AG04449 (cell line): ENCODE results near the gene ENOX2.
A peak's percentile ranks its signal among the peaks of the same experiment; 100 is the strongest.

Source experiments
- CTCF ChIA-PET: fragments of 350-600 bp; formaldehyde crosslinking; extraction: SDS; loops from one replicate; lab custom pipeline; 2021; ENCODE audit warnings: antibody characterized with exemption; lab: Yijun Ruan, JAX
- POLR2A ChIA-PET: fragments of 400-600, 350-600 bp; formaldehyde crosslinking; extraction: SDS; loops from one replicate; lab custom pipeline; 2020; ENCODE audit warnings: antibody characterized with exemption, inconsistent platforms; lab: Yijun Ruan, JAX
- DNase-seq: peaks from one replicate; pipeline ENCODE4 v3.0.0-alpha.2; 2010; ENCODE audit warnings: low read depth, low spot score
- H3K4me3 ChIP-seq: 2 replicates; pipeline ENCODE4 v1.5.1; 2011; ENCODE audit warnings: low read depth, mild to moderate bottlenecking, control low read depth, low read length
- CTCF ChIP-seq: IDR thresholded peaks from one replicate; pipeline ENCODE4 v1.5.1; 2011; ENCODE audit warnings: mild to moderate bottlenecking, moderate library complexity, low read length, control low read depth, inconsistent platforms; ENCODE audit not compliant: insufficient read depth; ENCODE audit errors: missing control alignments

The ENOX2 gene

DNA sequence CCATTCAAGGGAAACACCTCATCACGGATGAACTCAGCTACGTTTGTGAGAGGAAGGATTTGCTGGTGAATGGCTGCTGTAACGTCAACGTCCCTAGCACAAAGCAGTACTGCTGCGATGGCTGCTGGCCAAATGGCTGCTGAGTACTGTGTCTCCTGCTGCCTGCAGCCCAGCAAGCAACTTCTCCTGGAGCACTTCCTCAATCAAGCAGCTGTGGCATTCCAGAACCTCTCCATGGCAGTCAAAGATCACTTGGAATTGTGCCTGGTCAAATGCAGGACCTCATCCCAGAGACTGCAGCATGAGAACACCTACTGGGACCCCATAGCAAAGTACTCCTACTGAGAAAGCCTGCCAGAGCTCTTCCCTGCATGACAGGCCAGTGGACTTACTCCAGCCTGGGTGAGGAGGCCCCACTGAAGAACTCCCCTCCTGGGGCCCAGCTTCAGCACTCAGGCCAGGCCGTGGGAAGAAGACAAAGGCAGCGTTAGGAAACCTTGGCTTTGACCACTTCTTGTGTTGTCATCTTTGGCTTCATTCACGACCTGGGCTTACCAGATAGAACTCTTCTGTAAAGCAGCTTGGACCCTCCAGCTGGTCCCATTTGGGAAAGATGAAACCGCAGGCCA is 256.9 kb downstream of the ENOX2 start:
- ChIA-PET CTCF (no interaction called here), POLR2A (no interaction called here)
- TF ChIP-seq CTCF: no peak
- no peak for DNase-seq
- no peak overlapping the region for H3K4me3 ChIP-seq

- no peak for TF ChIP-seq CTCF
- POLR2A ChIA-PET: no interaction called here
- peak; percentile 0 for DNase-seq
- CTCF ChIA-PET: interaction anchor here (1.5 kb wide), 1 partner anchor 279 kb away, joined by 6 read pairs; no protein-coding TSS in a partner anchor
- no peak overlapping the region for H3K4me3 ChIP-seq
These were observed 265.4 kb downstream of the ENOX2 start for GRCh38 chrX:130637591-130637990.

DNA sequence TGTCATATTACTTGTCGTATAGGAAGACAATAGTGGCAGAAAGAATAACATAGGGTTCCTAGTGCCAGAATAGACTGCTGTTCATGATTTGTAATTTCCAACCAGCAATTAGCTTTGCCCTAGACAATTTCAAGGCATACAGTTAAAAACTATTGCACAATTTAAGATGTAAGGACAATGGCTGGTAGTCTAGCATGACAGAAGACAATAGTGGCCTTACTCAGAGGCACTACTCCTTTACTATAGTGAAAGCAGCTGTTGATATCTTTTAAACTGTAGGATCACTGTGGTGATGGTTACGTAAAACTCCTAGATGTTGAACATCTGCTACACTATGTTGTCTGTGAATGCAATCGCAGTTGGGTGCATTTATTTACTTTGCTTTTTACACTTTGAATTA is 266.7 kb downstream of the ENOX2 start:
- TF ChIP-seq CTCF: no peak
- no peak overlapping the region for H3K4me3 ChIP-seq
- ChIA-PET POLR2A (no interaction called here), CTCF (interaction anchor here (1.5 kb wide), 1 partner anchor 280 kb away, joined by 6 read pairs; no protein-coding TSS in a partner anchor)
- no peak for DNase-seq

DNA sequence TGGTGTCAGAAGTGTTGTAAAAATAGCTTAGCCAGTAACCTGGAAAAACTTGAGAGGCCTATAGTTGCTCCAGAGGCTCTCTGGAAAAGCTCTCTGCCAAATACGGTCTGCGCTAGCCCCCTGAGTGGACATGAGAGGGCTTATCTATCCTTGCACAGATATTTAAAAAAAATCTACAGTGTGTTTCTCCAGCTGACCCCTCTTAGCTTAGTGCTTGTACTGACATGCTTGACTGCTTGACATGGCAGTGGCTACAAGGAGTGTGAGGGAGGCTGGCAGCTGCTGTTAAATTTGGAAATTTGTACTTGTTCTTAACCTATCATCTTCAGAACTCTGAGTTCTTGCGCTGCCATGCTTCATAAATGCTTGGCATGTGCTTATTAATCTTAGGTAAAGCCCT is 272.0 kb downstream of the ENOX2 start:
- no peak for TF ChIP-seq CTCF
- no peak for DNase-seq
- CTCF ChIA-PET: no interaction called here
- POLR2A ChIA-PET: no interaction called here
- H3K4me3 ChIP-seq: no peak overlapping the region

- TF ChIP-seq CTCF: no peak
- CTCF ChIA-PET: no interaction called here
- no peak for DNase-seq
- no peak overlapping the region for H3K4me3 ChIP-seq
- POLR2A ChIA-PET: no interaction called here
These were observed 274.5 kb downstream of the ENOX2 start for GRCh38 chrX:130628516-130628915.

DNA sequence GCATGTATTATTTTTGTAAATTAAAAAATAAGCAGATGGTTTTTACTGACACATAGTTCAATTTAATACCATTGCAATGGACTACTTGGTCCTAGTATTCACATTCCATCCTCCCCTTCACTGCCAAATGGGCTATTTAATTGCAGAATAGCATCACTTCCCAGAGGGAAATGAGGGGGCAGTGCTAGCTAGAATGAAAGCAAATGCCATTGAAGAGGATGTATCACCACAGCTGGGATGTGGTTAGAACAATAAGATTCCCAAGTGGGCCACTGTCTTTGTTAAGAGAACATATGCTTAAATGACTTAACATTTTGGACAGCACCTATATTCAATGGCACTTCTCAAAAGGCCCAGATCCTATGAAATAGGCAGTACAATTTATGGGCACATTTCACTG is 276.5 kb downstream of the ENOX2 start:
- POLR2A ChIA-PET: interaction anchor here (0.6 kb wide), 1 partner anchor 15 kb away, joined by 4 read pairs; no protein-coding TSS in a partner anchor

More for the DNA sequence above, 276.5 kb downstream of the ENOX2 start:
- CTCF ChIA-PET: no interaction called here
- no peak overlapping the region for H3K4me3 ChIP-seq
- DNase-seq: peak; percentile 7
- TF ChIP-seq CTCF: no peak
